ENCODE data around the gene LIMCH1. TPM values are rescaled to one million over a fixed set of nuclear protein-coding genes. Genes with fewer than 3 reads are reported as not detected.
"Not testable (repeated sequence)": the region's sequence is repeated elsewhere in the genome, so short reads cannot be mapped to it uniquely, and the experiment has no call there.

LIMCH1 gene
- 93.5 TPM for total RNA-seq
- polyA plus RNA-seq = 18.4 TPM

GRCh38 chr4:41538017-41538733, at the start of gene LIMCH1:
TSS of gene LIMCH1 (plus strand) at chr4:41538157. CDS start at chr4:41605996, 67,839 bp downstream.
- H3K4me1 ChIP-seq (ENCODE audit: insufficient read depth) = peaks cover 1% of the 10 kb centered on the region
- no peak within 1 kb of the TSS for H3K4me3 ChIP-seq (ENCODE audit: low read depth, low read length)
- no peak for DNase-seq (ENCODE audit: extremely low spot score)

GRCh38 chr4:41491081-41491576, 46.8 kb upstream of the LIMCH1 start:
- not testable (repeated sequence) for H3K36me3 ChIP-seq (ENCODE audit: insufficient read depth); H3K27ac ChIP-seq (ENCODE audit: low read depth); DNase-seq (ENCODE audit: extremely low spot score); H3K4me3 ChIP-seq (ENCODE audit: low read depth, low read length); H3K4me1 ChIP-seq (ENCODE audit: insufficient read depth)
- WGBS = 97% methylated on average over 28 of the region's 28 CpGs

More at GRCh38 chr4:41538017-41538733, at the start of gene LIMCH1:
- H3K27ac ChIP-seq (ENCODE audit: low read depth) = no peak within 1 kb of the TSS
- WGBS = 52% methylated on average over 9 of the region's 9 CpGs
- no peaks in the 10 kb centered on the region for H3K36me3 ChIP-seq (ENCODE audit: insufficient read depth)

DNA sequence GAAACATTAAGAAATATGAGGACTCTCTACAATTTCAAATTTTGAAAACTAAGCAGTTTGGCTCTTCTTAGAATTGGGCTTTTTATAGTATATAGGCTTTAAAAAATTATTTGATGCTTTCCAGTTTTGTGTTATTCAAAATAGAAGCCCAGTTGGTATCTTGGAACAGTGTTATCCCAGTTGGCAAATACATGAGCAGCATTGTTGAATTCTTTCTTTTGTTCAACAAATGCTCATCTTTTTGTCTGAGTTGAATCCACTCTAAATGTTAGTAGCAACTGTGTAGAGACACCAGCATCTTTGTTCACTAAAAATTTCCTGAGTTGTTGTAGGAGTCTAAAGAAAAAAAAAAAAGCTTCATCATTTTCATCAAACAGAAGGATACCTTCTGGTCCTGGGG, 41.0 kb upstream of the LIMCH1 start:
- Histone ChIP-seq H3K27ac (ENCODE audit: low read depth) (no peak overlapping the region), H3K4me1 (ENCODE audit: insufficient read depth) (no peaks in the 10 kb centered on the region), H3K4me3 (ENCODE audit: low read depth, low read length) (no peak overlapping the region), H3K36me3 (ENCODE audit: insufficient read depth) (peaks cover 3% of the 10 kb centered on the region)
- DNase-seq (ENCODE audit: extremely low spot score) = no peak

DNA sequence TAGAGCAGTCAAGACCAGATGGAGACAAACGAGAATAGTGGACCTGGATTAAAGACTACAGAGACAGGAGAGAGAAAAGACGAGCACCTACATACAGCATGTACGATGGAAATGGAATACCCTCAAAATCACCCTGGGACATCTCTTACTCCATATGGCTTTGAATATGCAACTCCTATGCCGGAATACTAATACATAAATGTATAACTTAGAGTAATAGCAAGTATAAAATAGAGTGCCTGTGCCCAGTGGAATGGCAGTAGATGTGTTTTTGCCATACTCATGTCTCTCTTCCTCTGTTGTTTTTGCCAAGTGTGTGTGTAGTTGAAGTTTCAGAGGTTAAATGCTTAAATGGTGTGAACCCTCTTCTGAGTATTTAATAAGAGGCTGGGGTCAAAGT, 39.8 kb upstream of the LIMCH1 start:
- Histone ChIP-seq H3K4me1 (ENCODE audit: insufficient read depth) (no peaks in the 10 kb centered on the region), H3K27ac (ENCODE audit: low read depth) (no peak overlapping the region), H3K36me3 (ENCODE audit: insufficient read depth) (peaks cover 3% of the 10 kb centered on the region), H3K4me3 (ENCODE audit: low read depth, low read length) (no peak overlapping the region)
- DNase-seq (ENCODE audit: extremely low spot score) = no peak
- 93% methylated on average over 4 of the region's 4 CpGs for WGBS

DNA sequence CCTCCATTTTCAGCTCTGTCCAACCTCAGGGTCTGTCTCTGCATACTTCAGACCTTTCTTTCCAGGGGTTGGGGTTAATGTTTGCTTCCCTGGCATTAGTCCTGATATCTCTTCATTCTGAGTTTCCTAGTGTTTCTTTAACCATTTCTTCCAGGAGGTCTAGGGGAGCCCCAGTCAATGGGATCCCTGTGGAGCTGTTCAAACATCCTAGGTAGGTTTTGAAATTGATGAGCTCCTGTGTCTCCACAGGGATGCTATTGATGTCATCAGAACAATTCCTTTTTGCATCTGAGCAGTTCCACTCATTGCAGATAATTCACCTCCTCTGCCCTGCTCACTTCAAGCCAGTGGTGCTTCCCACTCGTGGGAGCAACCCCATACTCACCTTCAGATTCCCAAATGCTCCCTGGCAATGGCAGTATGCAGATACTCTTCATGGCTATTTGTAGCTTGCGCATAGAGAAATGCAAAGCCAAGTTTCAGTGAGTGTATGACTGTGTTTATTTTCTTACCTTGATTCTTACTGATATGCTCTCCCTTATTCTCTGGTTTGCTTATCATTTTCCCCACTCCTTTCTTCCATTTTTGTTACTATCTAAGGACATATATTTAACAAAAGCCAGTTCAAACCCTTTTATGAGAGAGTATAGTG, 33.7 kb upstream of the LIMCH1 start:
- no peaks in the 10 kb centered on the region for H3K4me1 ChIP-seq (ENCODE audit: insufficient read depth)
- H3K4me3 ChIP-seq (ENCODE audit: low read depth, low read length) = no peak overlapping the region
- DNase-seq (ENCODE audit: extremely low spot score) = no peak
- H3K27ac ChIP-seq (ENCODE audit: low read depth) = no peak overlapping the region
- no peaks in the 10 kb centered on the region for H3K36me3 ChIP-seq (ENCODE audit: insufficient read depth)
- 89% methylated on average over 2 of the region's 2 CpGs for WGBS

DNA sequence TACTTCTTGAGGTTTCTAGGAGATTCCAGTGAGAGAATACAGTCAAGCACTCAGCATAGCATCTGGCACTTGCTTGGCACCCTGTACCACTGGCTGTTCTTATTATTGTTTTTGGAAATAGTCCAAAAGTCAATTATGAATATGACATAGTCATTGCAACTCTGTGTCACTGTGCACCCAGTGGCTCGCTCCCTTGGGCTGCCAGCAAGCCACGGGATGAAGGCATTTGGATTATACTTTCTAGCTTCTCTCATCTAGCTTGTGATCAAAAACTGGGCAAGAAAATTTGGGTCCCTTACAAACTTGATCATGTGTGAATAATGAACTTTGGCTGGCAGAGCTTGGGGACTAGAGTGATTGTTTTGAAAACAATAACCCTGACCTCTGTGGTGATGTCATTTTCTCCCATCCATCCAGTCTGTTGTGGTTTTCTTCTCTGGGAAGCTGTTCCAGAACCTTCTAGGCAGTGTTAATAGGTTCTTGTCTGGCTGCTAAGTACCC, 32.7 kb upstream of the LIMCH1 start:
- no peak for DNase-seq (ENCODE audit: extremely low spot score)
- no peaks in the 10 kb centered on the region for H3K36me3 ChIP-seq (ENCODE audit: insufficient read depth)
- H3K27ac ChIP-seq (ENCODE audit: low read depth) = no peak overlapping the region
- 82% methylated on average over 2 of the region's 2 CpGs for WGBS
- no peak overlapping the region for H3K4me3 ChIP-seq (ENCODE audit: low read depth, low read length)
- H3K4me1 ChIP-seq (ENCODE audit: insufficient read depth) = no peaks in the 10 kb centered on the region

GRCh38 chr4:41506130-41506529, 31.8 kb upstream of the LIMCH1 start:
- H3K4me1 ChIP-seq (ENCODE audit: insufficient read depth) = no peaks in the 10 kb centered on the region
- H3K27ac ChIP-seq (ENCODE audit: low read depth) = no peak overlapping the region
- no peak overlapping the region for H3K4me3 ChIP-seq (ENCODE audit: low read depth, low read length)
- WGBS = 43% methylated on average over 2 of the region's 2 CpGs
- no peak for DNase-seq (ENCODE audit: extremely low spot score)
- H3K36me3 ChIP-seq (ENCODE audit: insufficient read depth) = no peaks in the 10 kb centered on the region

GRCh38 chr4:41507291-41507947, 30.5 kb upstream of the LIMCH1 start:
- Histone ChIP-seq H3K4me3 (ENCODE audit: low read depth, low read length) (no peak overlapping the region), H3K27ac (ENCODE audit: low read depth) (no peak overlapping the region), H3K36me3 (ENCODE audit: insufficient read depth) (no peaks in the 10 kb centered on the region), H3K4me1 (ENCODE audit: insufficient read depth) (no peaks in the 10 kb centered on the region)
- 71% methylated on average over 3 of the region's 3 CpGs for WGBS
- no peak for DNase-seq (ENCODE audit: extremely low spot score)

GRCh38 chr4:41509451-41509866, 28.5 kb upstream of the LIMCH1 start:
- WGBS = 47% methylated on average over 2 of the region's 2 CpGs
- no peak overlapping the region for H3K4me3 ChIP-seq (ENCODE audit: low read depth, low read length)
- no peaks in the 10 kb centered on the region for H3K4me1 ChIP-seq (ENCODE audit: insufficient read depth)
- no peak for DNase-seq (ENCODE audit: extremely low spot score)
- no peaks in the 10 kb centered on the region for H3K36me3 ChIP-seq (ENCODE audit: insufficient read depth)
- no peak overlapping the region for H3K27ac ChIP-seq (ENCODE audit: low read depth)

- DNase-seq (ENCODE audit: extremely low spot score) = no peak
- WGBS = 94% methylated on average over 1 of the region's 1 CpG
- Histone ChIP-seq H3K4me1 (ENCODE audit: insufficient read depth) (no peaks in the 10 kb centered on the region), H3K36me3 (ENCODE audit: insufficient read depth) (no peaks in the 10 kb centered on the region), H3K4me3 (ENCODE audit: low read depth, low read length) (no peak overlapping the region), H3K27ac (ENCODE audit: low read depth) (no peak overlapping the region)
These were observed 27.8 kb upstream of the LIMCH1 start for GRCh38 chr4:41510179-41510578.

- no peak for DNase-seq (ENCODE audit: extremely low spot score)
- H3K36me3 ChIP-seq (ENCODE audit: insufficient read depth) = no peaks in the 10 kb centered on the region
- H3K4me3 ChIP-seq (ENCODE audit: low read depth, low read length) = no peak overlapping the region
- no peaks in the 10 kb centered on the region for H3K4me1 ChIP-seq (ENCODE audit: insufficient read depth)
- no peak overlapping the region for H3K27ac ChIP-seq (ENCODE audit: low read depth)
- 94% methylated on average over 1 of the region's 1 CpG for WGBS
These were observed 25.8 kb upstream of the LIMCH1 start for GRCh38 chr4:41512136-41512535.

DNA sequence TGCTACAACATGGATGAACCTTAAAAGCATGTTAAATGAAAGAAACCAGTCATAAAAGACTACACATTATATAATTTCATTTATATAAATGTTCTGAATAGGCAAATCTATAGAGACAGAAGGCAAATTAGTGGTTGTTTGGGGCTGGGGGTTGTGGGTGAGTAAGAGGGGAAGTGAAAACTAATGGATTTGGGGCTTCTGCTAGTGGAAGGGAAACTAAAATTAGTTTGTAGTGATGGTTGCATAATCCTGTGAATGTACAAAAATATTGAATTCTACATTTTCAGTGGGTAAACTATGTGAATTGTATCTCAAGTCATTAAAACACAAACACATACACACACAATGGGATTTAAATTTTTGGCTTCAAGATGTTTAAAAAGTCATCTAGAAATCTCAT, 25.4 kb upstream of the LIMCH1 start:
- no peak overlapping the region for H3K4me3 ChIP-seq (ENCODE audit: low read depth, low read length)
- no peaks in the 10 kb centered on the region for H3K36me3 ChIP-seq (ENCODE audit: insufficient read depth)
- no peaks in the 10 kb centered on the region for H3K4me1 ChIP-seq (ENCODE audit: insufficient read depth)
- H3K27ac ChIP-seq (ENCODE audit: low read depth) = no peak overlapping the region
- DNase-seq (ENCODE audit: extremely low spot score) = no peak

- DNase-seq (ENCODE audit: extremely low spot score) = no peak
- Histone ChIP-seq H3K4me1 (ENCODE audit: insufficient read depth) (no peaks in the 10 kb centered on the region), H3K36me3 (ENCODE audit: insufficient read depth) (no peaks in the 10 kb centered on the region), H3K4me3 (ENCODE audit: low read depth, low read length) (no peak overlapping the region), H3K27ac (ENCODE audit: low read depth) (no peak overlapping the region)
- WGBS = 97% methylated on average over 1 of the region's 1 CpG
These were observed 23.8 kb upstream of the LIMCH1 start for GRCh38 chr4:41514169-41514568.

Data from urinary bladder (tissue), 4 donors.